ENCODE data around the gene MID2.
"Not testable (repeated sequence)": the region's sequence is repeated elsewhere in the genome, so short reads cannot be mapped to it uniquely, and the experiment has no call there.

Gene MID2

DNA sequence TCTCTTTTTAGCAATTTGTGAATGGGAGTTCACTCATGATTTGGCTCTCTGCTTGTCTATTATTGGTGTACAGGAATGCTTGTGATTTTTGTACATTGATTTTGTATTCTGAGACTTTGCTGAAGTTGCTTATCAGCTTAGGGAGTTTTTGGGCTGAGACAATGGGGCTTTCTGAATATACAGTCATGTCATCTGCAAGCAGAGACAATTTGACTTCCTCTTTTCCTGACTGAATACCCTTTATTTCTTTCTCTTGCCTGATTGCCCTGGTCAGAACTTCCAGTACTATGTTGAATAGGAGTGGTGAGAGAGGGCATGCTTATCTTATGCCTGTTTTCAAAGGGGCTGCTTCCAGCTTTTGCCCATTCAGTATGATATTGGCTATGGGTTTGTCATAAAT, 129.7 kb downstream of the MID2 start:
- DNase-seq (ENCODE audit: low read depth), result not testable (repeated sequence)

DNA sequence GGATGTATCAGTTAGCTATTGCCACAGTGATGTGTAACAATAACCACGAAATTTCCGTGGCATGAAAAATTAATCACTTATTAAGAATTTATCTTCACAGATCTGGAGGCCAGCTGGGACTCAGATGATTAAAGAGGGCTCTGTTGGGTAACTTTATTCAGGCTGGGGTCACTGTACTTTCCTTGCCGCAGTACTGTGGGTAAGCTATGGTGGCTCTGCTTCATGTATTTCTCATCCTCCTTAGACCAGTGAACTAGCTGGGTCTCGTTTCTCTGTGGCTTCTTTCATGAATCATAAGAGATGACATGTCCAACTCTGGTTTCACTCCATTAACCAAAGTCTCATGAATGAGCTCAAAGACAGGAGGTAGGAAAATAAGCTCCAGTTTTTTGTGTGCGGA, 143.0 kb downstream of the MID2 start:
- no peak for DNase-seq (ENCODE audit: low read depth)

GRCh38 chrX:107970073-107970472, 144.4 kb downstream of the MID2 start:
- DNase-seq (ENCODE audit: low read depth), result no peak

DNA sequence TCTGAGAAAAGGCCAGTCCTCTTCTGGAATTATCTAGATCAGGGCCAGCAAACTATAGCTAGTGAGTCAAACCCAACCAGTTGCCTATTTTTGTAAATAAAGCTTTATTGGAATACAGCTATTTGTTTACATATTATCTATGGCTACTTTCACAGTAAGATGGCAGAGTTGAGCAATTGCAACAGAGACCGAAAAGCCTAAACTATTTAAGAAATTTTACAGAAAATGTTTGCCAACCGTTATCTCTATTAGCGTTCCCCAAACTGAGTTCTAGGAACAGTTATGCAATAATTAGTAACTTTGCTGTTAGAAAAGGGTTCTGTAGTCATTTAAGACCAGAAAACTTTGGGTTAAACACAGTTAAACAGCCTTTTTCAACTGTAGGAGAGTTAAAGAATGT, 146.0 kb downstream of the MID2 start:
- no peak for DNase-seq (ENCODE audit: low read depth)
